Stimulated activated CD4-positive, alpha-beta T cell treated with anti-CD3 and anti-CD28 coated beads, Interleukin-15, amount 100 ng/mL, for 1 hour (primary cell): ENCODE data around the gene TRIM54.
"Not testable (repeated sequence)": the region's sequence is repeated elsewhere in the genome, so short reads cannot be mapped to it uniquely, and the experiment has no call there.

Experiments used
- DNase-seq, 2 donors: peaks; one replicate each; pipeline ENCODE4 v3.0.0-alpha.2; 2020; ENCODE audit warnings: low read depth in 1 of 2, low spot score in 1 of 2

TRIM54 gene

GRCh38 chr2:27256855-27257454 lies 25.3 kb upstream of the TRIM54 start:
- no peak for DNase-seq

GRCh38 chr2:27258051-27258450 lies 24.2 kb upstream of the TRIM54 start:
- no peak for DNase-seq

DNA sequence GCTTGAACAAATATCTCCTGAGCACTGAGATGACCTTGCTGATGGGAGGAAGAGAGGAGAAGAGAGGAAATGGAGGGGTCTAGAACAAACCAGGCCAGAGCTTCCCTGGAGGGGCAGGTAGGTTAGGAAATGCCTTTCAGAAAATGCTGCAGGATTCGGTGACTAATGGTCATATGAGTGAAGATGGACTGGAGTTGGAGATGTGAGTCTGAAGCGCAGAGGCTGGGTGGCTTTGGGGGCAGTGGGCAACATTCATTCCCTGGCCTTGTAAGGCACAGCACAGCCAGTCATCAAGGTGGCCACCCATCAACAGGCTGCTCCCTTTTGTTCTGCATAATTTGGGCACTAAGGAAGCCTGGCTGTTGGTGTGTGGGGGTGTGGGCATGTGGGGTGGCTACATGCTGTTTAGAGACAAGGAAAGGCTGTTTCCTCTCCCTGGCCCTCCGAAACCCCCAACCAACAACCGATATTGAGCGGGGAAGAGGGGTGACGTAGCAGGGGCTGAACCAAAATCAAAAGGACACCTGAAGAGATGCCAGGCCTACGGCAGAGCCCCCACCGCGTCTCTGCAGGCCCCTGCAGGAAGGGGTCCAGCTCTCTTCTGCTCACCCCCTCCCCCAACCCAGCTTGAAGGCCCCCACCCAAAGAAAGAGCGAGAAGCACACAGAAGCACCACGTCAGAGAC lies 20.8 kb upstream of the TRIM54 start:
- no peak for DNase-seq

- no peak for DNase-seq
These were observed 20.3 kb upstream of the TRIM54 start for GRCh38 chr2:27261926-27262298.

GRCh38 chr2:27262379-27263286 lies 19.6 kb upstream of the TRIM54 start, which contains the start of gene SLC30A3:
Gene SLC30A3, minus strand, starts transcription at chr2:27263047. Its CDS starts 141 bp downstream, at chr2:27262906.
- DNase-seq = peak; percentile 44 to 57

- DNase-seq = no peak
These were observed 18.7 kb upstream of the TRIM54 start for GRCh38 chr2:27263287-27264252.

- no peak for DNase-seq
These were observed 17.9 kb upstream of the TRIM54 start for GRCh38 chr2:27264253-27264752.

DNA sequence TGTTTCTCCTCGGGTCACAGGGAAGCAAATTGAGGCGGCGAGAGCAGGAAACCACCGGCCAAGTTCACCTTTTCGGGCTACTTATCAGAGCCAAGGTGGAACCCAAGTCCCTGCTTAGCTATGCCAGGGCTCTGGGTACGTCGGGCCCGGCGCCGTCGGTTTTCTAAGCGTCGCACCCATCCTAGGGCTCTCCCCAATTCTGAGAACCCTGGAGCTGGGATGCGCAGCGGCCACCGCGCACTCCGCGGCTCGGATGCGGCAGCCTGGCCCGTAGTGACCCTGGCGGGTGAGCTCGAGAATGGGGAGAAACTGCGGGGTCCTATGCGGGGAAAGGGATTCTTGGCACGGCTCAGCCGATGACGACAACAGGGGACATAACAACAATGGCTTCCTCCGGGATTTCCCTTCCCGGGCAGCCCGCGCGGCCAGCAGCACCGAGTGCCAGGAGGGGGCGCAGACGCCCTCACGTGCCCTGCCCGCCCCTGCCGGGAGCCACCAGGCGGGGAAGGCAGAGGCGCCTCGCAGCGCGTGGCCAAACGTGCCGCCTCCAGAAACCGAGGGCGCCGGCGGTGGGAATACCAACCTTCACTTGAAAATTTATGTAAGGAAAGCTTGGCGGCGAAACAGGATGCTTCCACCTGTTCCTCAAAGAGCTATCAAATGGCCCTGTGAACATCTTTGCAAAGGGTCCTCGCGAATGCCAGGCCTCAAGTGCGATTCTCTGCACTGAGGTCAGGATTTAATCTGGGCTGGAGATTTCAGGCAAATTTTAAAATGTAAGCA lies 17.3 kb upstream of the TRIM54 start:
- DNase-seq = peak; percentile 37 to 56

- no peak for DNase-seq
These were observed 16.7 kb upstream of the TRIM54 start for GRCh38 chr2:27265536-27265870.

- DNase-seq = not testable (repeated sequence)
These were observed 13.9 kb upstream of the TRIM54 start for GRCh38 chr2:27268296-27268695.

- DNase-seq = no peak
These were observed 12.1 kb upstream of the TRIM54 start for GRCh38 chr2:27270131-27270530.

GRCh38 chr2:27270670-27271069 lies 11.6 kb upstream of the TRIM54 start:
- no peak for DNase-seq

- DNase-seq = no peak
These were observed 10.4 kb upstream of the TRIM54 start for GRCh38 chr2:27271631-27272340.

- DNase-seq = not testable (repeated sequence)
These were observed 9.4 kb upstream of the TRIM54 start for GRCh38 chr2:27272537-27273522.

DNA sequence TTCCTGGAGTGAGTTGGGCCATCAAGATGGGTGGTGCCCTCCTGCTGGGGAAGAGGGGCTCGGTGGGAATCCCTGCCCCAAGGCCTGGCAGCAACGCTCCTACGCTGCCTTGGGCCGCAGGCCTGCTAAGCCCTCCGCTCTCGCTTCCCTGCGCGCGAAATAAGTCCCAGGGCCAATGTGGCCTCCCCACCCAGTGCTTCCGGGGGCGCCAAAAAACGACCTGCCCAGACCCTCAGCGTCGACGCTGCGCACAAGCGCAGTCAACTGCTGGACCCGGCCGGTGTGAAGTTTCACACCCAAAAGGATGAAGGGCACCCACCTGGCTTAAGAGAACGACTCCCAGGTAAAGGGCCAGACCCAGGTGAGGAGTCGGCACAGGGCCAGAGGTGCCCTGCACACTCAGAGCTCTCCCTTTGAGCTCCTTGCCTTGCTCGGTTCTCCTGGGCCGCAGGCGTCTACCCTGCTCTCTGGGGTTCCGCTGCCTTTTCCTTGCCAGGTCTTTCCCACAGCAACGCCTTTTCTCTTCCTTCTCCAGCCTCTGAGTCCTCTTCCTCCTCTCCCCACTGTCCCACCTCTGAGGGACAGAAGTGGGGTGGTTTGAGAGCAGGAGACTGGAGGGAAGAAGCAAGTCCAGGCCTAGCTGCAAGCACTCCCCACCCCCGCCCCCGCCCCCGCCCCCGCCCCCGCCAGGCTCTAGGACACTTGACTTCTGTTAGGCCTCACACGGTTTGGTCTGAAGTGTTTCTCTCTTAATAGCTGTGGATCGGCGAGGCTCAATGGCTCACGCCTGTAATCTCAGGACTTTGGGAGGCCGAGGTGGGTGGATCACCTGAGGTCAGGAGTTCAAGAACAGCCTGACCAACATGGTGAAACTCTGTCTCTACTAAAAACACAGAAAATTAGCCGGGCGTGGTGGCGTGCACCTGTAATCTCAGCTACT lies 6.7 kb upstream of the TRIM54 start, which contains the start of gene DNAJC5G:
Gene DNAJC5G, plus strand, starts transcription at position 223 of the 940 bp plus-strand sequence. CDS start 1,296 bp downstream, outside the sequence.
- no peak for DNase-seq

- DNase-seq = no peak
These were observed 4.2 kb upstream of the TRIM54 start for GRCh38 chr2:27278010-27278409.

GRCh38 chr2:27280826-27281225 lies 1.4 kb upstream of the TRIM54 start:
- no peak for DNase-seq
